ENCODE measurements around the gene SYNGAP1. TPM values are rescaled to one million over a fixed set of nuclear protein-coding genes. Genes with fewer than 3 reads are reported as not detected.

The SYNGAP1 gene
- 2.4 to 9.2 TPM (median 4.1 TPM) in 5 replicates for total RNA-seq (2022; extraction: Qiagen RNA extraction)

GRCh38 chr6:33419580-33420490 is at the start of gene SYNGAP1:
Gene SYNGAP1, plus strand, starts transcription at chr6:33420065. Its CDS starts 200 bp downstream, at chr6:33420265.

GRCh38 chr6:33391278-33391921 is 28.5 kb upstream of the SYNGAP1 start, which contains the start of gene KIFC1:
Gene KIFC1, plus strand, starts transcription at chr6:33391823. Its CDS starts 163 bp downstream, at chr6:33391986.

GRCh38 chr6:33410711-33411631 is 8.9 kb upstream of the SYNGAP1 start, which contains the start of gene PHF1:
Gene PHF1, plus strand, starts transcription at chr6:33411014. Its CDS starts 1,250 bp downstream, at chr6:33412264.

GRCh38 chr6:33417903-33418689 is 1.8 kb upstream of the SYNGAP1 start, which contains the start of gene CUTA:
Gene CUTA, minus strand, starts transcription at chr6:33418107. Its CDS starts 107 bp downstream, at chr6:33418000.

GRCh38 chr6:33454009-33454946 is 34.4 kb downstream of the SYNGAP1 start, which contains the start of gene ZBTB9:
Gene ZBTB9, plus strand, starts transcription at chr6:33454576. Its CDS starts 525 bp downstream, at chr6:33455101.

Other genes starting within 250 kb of the SYNGAP1 start
- 0.51 to 0.91 TPM (median 0.81 TPM) in 5 replicates for gene COL11A2, start 227.6 kb upstream of the SYNGAP1 start, total RNA-seq (2022; extraction: Qiagen RNA extraction)
- gene RXRB, start 219.4 kb upstream of the SYNGAP1 start, total RNA-seq (2022; extraction: Qiagen RNA extraction), result 16.1 to 20.8 TPM (median 19.2 TPM) in 5 replicates
- 103 to 110 TPM (median 108 TPM) in 5 replicates for gene SLC39A7, start 219.2 kb upstream of the SYNGAP1 start, total RNA-seq (2022; extraction: Qiagen RNA extraction)
- gene HSD17B8, start 215.4 kb upstream of the SYNGAP1 start, total RNA-seq (2022; extraction: Qiagen RNA extraction), result 12.2 to 14.2 TPM (median 13.3 TPM) in 5 replicates
- 21.2 to 24.5 TPM (median 23.0 TPM) in 5 replicates for gene RING1, start 211.6 kb upstream of the SYNGAP1 start, total RNA-seq (2022; extraction: Qiagen RNA extraction)
- gene VPS52, start 148.2 kb upstream of the SYNGAP1 start, total RNA-seq (2022; extraction: Qiagen RNA extraction), result 14.2 to 19.1 TPM (median 17.5 TPM) in 5 replicates
- 2,103 to 2,754 TPM (median 2,159 TPM) in 5 replicates for gene RPS18, start 148.0 kb upstream of the SYNGAP1 start, total RNA-seq (2022; extraction: Qiagen RNA extraction)
- 0.44 to 0.85 TPM (median 0.71 TPM) in 5 replicates for gene B3GALT4, start 142.9 kb upstream of the SYNGAP1 start, total RNA-seq (2022; extraction: Qiagen RNA extraction)
- 47.9 to 56.2 TPM (median 52.0 TPM) in 5 replicates for gene WDR46, start 130.8 kb upstream of the SYNGAP1 start, total RNA-seq (2022; extraction: Qiagen RNA extraction)
- gene PFDN6, start 130.5 kb upstream of the SYNGAP1 start, total RNA-seq (2022; extraction: Qiagen RNA extraction), result 100 to 141 TPM (median 110 TPM) in 5 replicates
- 8.6 to 14.7 TPM (median 12.5 TPM) in 5 replicates for gene RGL2, start 121.1 kb upstream of the SYNGAP1 start, total RNA-seq (2022; extraction: Qiagen RNA extraction)
- 33.4 to 52.9 TPM (median 47.7 TPM) in 5 replicates for gene TAPBP, start 106.0 kb upstream of the SYNGAP1 start, total RNA-seq (2022; extraction: Qiagen RNA extraction)
- gene ZBTB22, start 102.3 kb upstream of the SYNGAP1 start, total RNA-seq (2022; extraction: Qiagen RNA extraction), result 2.3 to 3.4 TPM (median 2.9 TPM) in 5 replicates
- 34.5 to 37.5 TPM (median 36.6 TPM) in 5 replicates for gene DAXX, start 97.1 kb upstream of the SYNGAP1 start, total RNA-seq (2022; extraction: Qiagen RNA extraction)
- gene KIFC1, start 28.2 kb upstream of the SYNGAP1 start, total RNA-seq (2022; extraction: Qiagen RNA extraction), result 35.6 to 45.1 TPM (median 44.0 TPM) in 5 replicates
- gene PHF1, start 9.1 kb upstream of the SYNGAP1 start, total RNA-seq (2022; extraction: Qiagen RNA extraction), result 10.9 to 17.3 TPM (median 15.4 TPM) in 5 replicates
- gene CUTA, start 2.0 kb upstream of the SYNGAP1 start, total RNA-seq (2022; extraction: Qiagen RNA extraction), result 167 to 223 TPM (median 192 TPM) in 5 replicates
- 10.7 to 12.4 TPM (median 12.1 TPM) in 5 replicates for gene ZBTB9, start 34.5 kb downstream of the SYNGAP1 start, total RNA-seq (2022; extraction: Qiagen RNA extraction)
- 39.6 to 42.9 TPM (median 41.0 TPM) in 5 replicates for gene BAK1, start 160.2 kb downstream of the SYNGAP1 start, total RNA-seq (2022; extraction: Qiagen RNA extraction)
- 28.4 to 59.0 TPM (median 51.0 TPM) in 5 replicates for gene ITPR3, start 201.3 kb downstream of the SYNGAP1 start, total RNA-seq (2022; extraction: Qiagen RNA extraction)

Measured in A549 treated with dexamethasone at 1 μM for 4 hours (cell line).